LNCAP (cell line): ENCODE results near the gene CCT3.

Source experiments
- CTCF ChIP-seq: fragments of 450-650 bp; IDR thresholded peaks from 2 replicates; pipeline ENCODE4 v1.5.1; 2017; ENCODE audit warnings: mild to moderate bottlenecking

The CCT3 gene

GRCh38 chr1:156285437-156285836, 52.7 kb downstream of the CCT3 start:
- TF ChIP-seq CTCF, result no peak

GRCh38 chr1:156284757-156285156, 53.3 kb downstream of the CCT3 start:
- TF ChIP-seq CTCF, result no peak

GRCh38 chr1:156284112-156284511, 54.0 kb downstream of the CCT3 start, which contains the start of gene TMEM79:
TMEM79 (plus strand) TSS chr1:156284325; CDS start chr1:156285227, 902 bp downstream.
- no peak for TF ChIP-seq CTCF

- no peak for TF ChIP-seq CTCF
These were observed 54.6 kb downstream of the CCT3 start for GRCh38 chr1:156283521-156283920.

GRCh38 chr1:156282479-156283222, 55.4 kb downstream of the CCT3 start, which contains the start of gene SMG5:
SMG5 (minus strand) TSS chr1:156282825; CDS start chr1:156282680, 145 bp downstream.
- TF ChIP-seq CTCF, result no peak

- no peak for TF ChIP-seq CTCF
These were observed 56.2 kb downstream of the CCT3 start for GRCh38 chr1:156281693-156282478.

GRCh38 chr1:156281281-156281680, 56.8 kb downstream of the CCT3 start:
- no peak for TF ChIP-seq CTCF
